Measurements from ENCODE around the gene CKB.

The CKB gene

DNA sequence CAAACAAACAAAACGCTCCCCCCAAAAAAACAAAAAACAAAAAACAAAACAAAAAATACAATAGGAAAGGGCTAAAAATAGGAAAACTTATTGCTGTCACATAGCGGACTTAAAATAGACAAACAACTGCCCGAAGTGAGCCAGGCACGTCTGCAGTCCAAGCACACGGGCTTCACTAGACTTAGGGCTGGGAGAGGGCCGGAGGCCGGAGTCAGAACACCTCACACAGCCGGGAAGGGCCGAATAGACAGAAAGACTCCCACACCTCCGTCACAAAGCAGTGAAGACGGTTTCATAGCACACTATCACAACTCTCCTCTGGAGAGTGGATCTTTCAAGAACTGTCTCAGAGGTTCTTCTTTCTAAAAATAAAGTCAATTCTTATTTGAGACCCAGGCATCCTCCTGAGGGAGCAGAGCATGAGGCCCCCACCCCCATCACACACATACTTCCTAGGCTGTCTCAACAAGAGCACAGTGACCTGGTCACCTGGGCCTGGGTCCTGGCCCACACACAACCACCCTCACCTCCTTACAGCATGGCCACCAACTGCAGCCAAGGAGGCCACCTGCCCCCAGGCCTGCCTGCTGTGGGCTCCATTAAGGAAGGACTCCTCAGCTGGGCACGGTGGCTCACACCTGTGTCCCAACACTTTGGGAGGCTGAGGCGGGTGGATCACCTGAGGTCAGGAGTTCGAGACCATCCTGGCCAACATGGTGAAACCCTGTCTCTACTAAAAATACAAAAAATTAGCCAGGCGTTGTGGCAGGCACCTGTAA, 33.1 kb upstream of the CKB start:
- Histone ChIP-seq H3K4me1 (ENCODE audit: insufficient read depth, low read length, poor library complexity, severe bottlenecking) (peaks cover 30% of the 10 kb centered on the region), H3K9ac (ENCODE audit: low read depth, low read length, poor library complexity, severe bottlenecking) (no peak overlapping the region), H3K9me2 (replicated peaks; ENCODE audit: low read depth, low read length) (no peaks in the 10 kb centered on the region), H2AFZ (ENCODE audit: low read length) (no peak overlapping the region), H3K9me3 (ENCODE audit: insufficient read depth, low read depth, low read length) (no peaks in the 10 kb centered on the region), H3F3A (ENCODE audit: low read depth) (peaks cover 6% of the 10 kb centered on the region; the same call in 1 of the 2 replicates), H3K27me3 (ENCODE audit: insufficient read depth, low read length, poor library complexity, severe bottlenecking) (no peaks in the 10 kb centered on the region), H3K4me3 (ENCODE audit: low read length, poor library complexity, severe bottlenecking) (no peak overlapping the region), H3K79me2 (ENCODE audit: insufficient read depth, low read length) (peaks cover 40% of the 10 kb centered on the region), H3K4me2 (ENCODE audit: low read depth, low read length, poor library complexity, severe bottlenecking) (no peak overlapping the region), H3K36me3 (ENCODE audit: insufficient read depth, low read length) (peaks cover 8% of the 10 kb centered on the region; the same call in 1 of the 2 replicates), H4K20me1 (ENCODE audit: insufficient read depth, low read length, poor library complexity, severe bottlenecking) (peaks cover 50% of the 10 kb centered on the region)
- TF ChIP-seq, protein P1, sequence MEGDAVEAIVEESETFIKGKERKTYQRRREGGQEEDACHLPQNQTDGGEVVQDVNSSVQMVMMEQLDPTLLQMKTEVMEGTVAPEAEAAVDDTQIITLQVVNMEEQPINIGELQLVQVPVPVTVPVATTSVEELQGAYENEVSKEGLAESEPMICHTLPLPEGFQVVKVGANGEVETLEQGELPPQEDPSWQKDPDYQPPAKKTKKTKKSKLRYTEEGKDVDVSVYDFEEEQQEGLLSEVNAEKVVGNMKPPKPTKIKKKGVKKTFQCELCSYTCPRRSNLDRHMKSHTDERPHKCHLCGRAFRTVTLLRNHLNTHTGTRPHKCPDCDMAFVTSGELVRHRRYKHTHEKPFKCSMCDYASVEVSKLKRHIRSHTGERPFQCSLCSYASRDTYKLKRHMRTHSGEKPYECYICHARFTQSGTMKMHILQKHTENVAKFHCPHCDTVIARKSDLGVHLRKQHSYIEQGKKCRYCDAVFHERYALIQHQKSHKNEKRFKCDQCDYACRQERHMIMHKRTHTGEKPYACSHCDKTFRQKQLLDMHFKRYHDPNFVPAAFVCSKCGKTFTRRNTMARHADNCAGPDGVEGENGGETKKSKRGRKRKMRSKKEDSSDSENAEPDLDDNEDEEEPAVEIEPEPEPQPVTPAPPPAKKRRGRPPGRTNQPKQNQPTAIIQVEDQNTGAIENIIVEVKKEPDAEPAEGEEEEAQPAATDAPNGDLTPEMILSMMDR (conservative IDR thresholded peaks at IDR 0.05; ENCODE audit: low read length) = no peak
- no peak for TF ChIP-seq EZH2phosphoT487 (IDR thresholded peaks at IDR 0.05; ENCODE audit: borderline replicate concordance)

DNA sequence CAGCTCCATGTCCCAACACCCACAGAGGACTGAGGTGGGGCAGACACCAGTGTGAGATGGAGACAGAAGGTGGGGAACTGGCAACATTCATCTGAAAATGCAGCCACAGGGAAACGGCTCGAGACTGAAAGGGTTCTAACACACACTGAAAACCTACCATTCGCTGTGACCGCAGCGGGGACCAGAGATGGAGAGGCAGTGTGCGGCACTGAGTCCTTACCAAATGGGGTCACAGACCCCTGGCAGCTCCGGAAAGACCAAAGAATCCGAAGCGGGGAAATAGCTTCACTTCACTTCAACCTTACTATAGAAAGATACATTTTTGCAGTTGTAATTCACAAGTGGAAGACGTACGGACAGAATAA, 30.2 kb upstream of the CKB start:
- no peak overlapping the region for H3K4me2 ChIP-seq (ENCODE audit: low read depth, low read length, poor library complexity, severe bottlenecking)
- H3K79me2 ChIP-seq (ENCODE audit: insufficient read depth, low read length) = peaks cover 16% of the 10 kb centered on the region
- H3K4me1 ChIP-seq (ENCODE audit: insufficient read depth, low read length, poor library complexity, severe bottlenecking) = peaks cover under 1% of the 10 kb centered on the region
- H3F3A ChIP-seq (ENCODE audit: low read depth) = no peaks in the 10 kb centered on the region
- H3K4me3 ChIP-seq (ENCODE audit: low read length, poor library complexity, severe bottlenecking) = no peak overlapping the region
- TF ChIP-seq EZH2phosphoT487 (IDR thresholded peaks at IDR 0.05; ENCODE audit: borderline replicate concordance) = no peak
- TF ChIP-seq, protein P1 (conservative IDR thresholded peaks at IDR 0.05; ENCODE audit: low read length) = no peak
- peaks cover 22% of the 10 kb centered on the region for H4K20me1 ChIP-seq (ENCODE audit: insufficient read depth, low read length, poor library complexity, severe bottlenecking)
- H3K36me3 ChIP-seq (ENCODE audit: insufficient read depth, low read length) = no peaks in the 10 kb centered on the region
- H3K9me2 ChIP-seq (replicated peaks; ENCODE audit: low read depth, low read length) = no peaks in the 10 kb centered on the region
- no peaks in the 10 kb centered on the region for H3K27me3 ChIP-seq (ENCODE audit: insufficient read depth, low read length, poor library complexity, severe bottlenecking)
- H3K9ac ChIP-seq (ENCODE audit: low read depth, low read length, poor library complexity, severe bottlenecking) = no peak overlapping the region
- H3K9me3 ChIP-seq (ENCODE audit: insufficient read depth, low read depth, low read length) = no peaks in the 10 kb centered on the region
- H2AFZ ChIP-seq (ENCODE audit: low read length) = no peak overlapping the region

DNA sequence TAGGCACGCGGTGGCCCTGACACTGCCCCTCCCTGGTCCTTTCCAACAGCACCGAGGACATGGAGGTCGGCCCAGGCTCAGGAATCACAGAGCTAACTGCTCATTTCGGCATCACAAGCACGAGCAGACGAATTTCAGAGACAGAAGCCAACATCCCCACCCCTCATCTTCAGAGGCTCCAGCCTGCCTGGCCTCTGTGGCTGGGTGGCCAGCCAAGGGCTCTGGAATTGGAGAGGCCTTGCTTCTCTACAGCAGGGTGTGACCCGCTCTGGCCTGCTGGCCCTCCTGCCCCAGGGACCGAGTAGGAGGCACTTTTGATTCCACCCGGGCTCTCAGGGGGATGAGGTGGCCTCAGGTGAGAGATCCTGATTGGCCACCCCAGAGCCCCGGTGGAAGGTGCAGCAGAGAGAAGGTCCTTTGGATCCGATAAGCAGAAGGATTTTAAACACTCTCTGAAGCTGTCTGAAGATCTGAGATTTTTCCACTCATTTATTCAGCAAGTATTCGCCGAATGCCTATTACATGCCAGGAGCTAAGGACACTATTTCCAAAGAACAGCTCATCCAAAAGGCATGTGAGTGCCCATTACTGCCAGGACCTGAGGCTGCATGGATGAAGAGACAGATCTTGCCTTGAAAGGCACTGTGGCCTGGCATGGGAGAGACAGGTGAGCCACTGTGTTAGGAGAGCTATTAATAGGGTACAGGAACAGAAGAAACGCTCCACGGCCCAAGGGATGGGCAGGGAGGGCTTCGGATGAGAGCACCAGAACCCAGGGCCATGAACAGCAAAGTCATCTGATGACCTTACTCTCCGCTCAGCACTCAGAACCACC, 29.6 kb upstream of the CKB start:
- Histone ChIP-seq H3K4me3 (ENCODE audit: low read length, poor library complexity, severe bottlenecking) (no peak overlapping the region), H3K4me1 (ENCODE audit: insufficient read depth, low read length, poor library complexity, severe bottlenecking) (no peaks in the 10 kb centered on the region), H3K79me2 (ENCODE audit: insufficient read depth, low read length) (peaks cover 10% of the 10 kb centered on the region; the same call in 1 of the 2 replicates), H3K4me2 (ENCODE audit: low read depth, low read length, poor library complexity, severe bottlenecking) (no peak overlapping the region), H3K9me3 (ENCODE audit: insufficient read depth, low read depth, low read length) (no peaks in the 10 kb centered on the region), H3K27me3 (ENCODE audit: insufficient read depth, low read length, poor library complexity, severe bottlenecking) (no peaks in the 10 kb centered on the region), H3K9ac (ENCODE audit: low read depth, low read length, poor library complexity, severe bottlenecking) (no peak overlapping the region), H3F3A (ENCODE audit: low read depth) (no peaks in the 10 kb centered on the region), H3K36me3 (ENCODE audit: insufficient read depth, low read length) (no peaks in the 10 kb centered on the region), H3K9me2 (replicated peaks; ENCODE audit: low read depth, low read length) (no peaks in the 10 kb centered on the region), H4K20me1 (ENCODE audit: insufficient read depth, low read length, poor library complexity, severe bottlenecking) (peaks cover 16% of the 10 kb centered on the region), H2AFZ (ENCODE audit: low read length) (no peak overlapping the region)
- TF ChIP-seq, protein P1 (conservative IDR thresholded peaks at IDR 0.05; ENCODE audit: low read length) = no peak
- TF ChIP-seq EZH2phosphoT487 (IDR thresholded peaks at IDR 0.05; ENCODE audit: borderline replicate concordance) = no peak

Data from Loucy (cell line).